WERI-Rb-1 (cell line): ENCODE results near the gene CCN6.
"Not testable (repeated sequence)": the region's sequence is repeated elsewhere in the genome, so short reads cannot be mapped to it uniquely, and the experiment has no call there.

Experiments used
- DNase-seq: peaks from one replicate; pipeline ENCODE4 v3.0.0-alpha.2; 2020
- H3K27ac ChIP-seq: fragments of 250-450 bp; sonication (Bioruptor Pico); 2 replicates; pipeline ENCODE4 v1.5.1; 2020; ENCODE audit warnings: mild to moderate bottlenecking, moderate library complexity
- H3K27me3 ChIP-seq: fragments of 250-450 bp; sonication (Bioruptor Pico); 2 replicates; pipeline ENCODE4 v1.5.1; 2021; ENCODE audit warnings: mild to moderate bottlenecking, low read depth, moderate library complexity; ENCODE audit not compliant: insufficient read depth, severe bottlenecking
- H3K36me3 ChIP-seq: fragments of 250-450 bp; sonication (Bioruptor Pico); 2 replicates; pipeline ENCODE4 v1.5.1; 2020; ENCODE audit warnings: mild to moderate bottlenecking, moderate library complexity
- H3K4me3 ChIP-seq: 2 replicates; pipeline ENCODE4 v1.5.1; 2011; ENCODE audit warnings: low read depth, mild to moderate bottlenecking, control low read depth, low read length
- H3K9me3 ChIP-seq: fragments of 250-450 bp; sonication (Bioruptor Pico); 2 replicates; pipeline ENCODE4 v1.5.1; 2021; ENCODE audit warnings: mild to moderate bottlenecking, moderate library complexity; ENCODE audit not compliant: severe bottlenecking
- TF ChIP-seq, protein P1 (sequence below): IDR thresholded peaks from 2 replicates; pipeline ENCODE4 v1.5.1; 2011; ENCODE audit warnings: low read depth, mild to moderate bottlenecking, control low read depth, inconsistent platforms, low read length

CCN6 gene

DNA sequence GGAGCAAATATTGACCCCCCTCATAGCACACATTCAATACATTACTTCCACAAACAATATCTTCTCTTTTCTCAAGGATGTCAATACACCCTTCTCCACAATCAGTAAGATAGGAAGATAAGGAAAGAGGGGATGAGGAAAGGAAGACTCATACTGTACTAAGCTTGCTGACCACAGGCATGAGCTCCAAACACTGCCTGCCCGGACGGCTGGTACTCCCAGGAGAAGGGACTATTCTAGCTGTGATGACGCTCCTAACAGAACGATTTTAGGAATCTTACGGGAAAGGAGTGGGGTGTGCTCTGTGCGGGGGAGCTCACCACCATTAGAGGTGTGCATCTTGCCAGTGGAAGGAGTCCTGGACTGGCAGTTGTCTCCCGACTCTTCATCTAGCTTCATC, 3.9 kb upstream of the CCN6 start:
- no peak for DNase-seq
- Histone ChIP-seq H3K9me3 (no peaks in the 10 kb centered on the region), H3K27me3 (no peaks in the 10 kb centered on the region), H3K36me3 (no peaks in the 10 kb centered on the region), H3K4me3 (no peak overlapping the region), H3K27ac (no peak overlapping the region)
- TF ChIP-seq, protein P1, sequence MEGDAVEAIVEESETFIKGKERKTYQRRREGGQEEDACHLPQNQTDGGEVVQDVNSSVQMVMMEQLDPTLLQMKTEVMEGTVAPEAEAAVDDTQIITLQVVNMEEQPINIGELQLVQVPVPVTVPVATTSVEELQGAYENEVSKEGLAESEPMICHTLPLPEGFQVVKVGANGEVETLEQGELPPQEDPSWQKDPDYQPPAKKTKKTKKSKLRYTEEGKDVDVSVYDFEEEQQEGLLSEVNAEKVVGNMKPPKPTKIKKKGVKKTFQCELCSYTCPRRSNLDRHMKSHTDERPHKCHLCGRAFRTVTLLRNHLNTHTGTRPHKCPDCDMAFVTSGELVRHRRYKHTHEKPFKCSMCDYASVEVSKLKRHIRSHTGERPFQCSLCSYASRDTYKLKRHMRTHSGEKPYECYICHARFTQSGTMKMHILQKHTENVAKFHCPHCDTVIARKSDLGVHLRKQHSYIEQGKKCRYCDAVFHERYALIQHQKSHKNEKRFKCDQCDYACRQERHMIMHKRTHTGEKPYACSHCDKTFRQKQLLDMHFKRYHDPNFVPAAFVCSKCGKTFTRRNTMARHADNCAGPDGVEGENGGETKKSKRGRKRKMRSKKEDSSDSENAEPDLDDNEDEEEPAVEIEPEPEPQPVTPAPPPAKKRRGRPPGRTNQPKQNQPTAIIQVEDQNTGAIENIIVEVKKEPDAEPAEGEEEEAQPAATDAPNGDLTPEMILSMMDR = no peak

DNA sequence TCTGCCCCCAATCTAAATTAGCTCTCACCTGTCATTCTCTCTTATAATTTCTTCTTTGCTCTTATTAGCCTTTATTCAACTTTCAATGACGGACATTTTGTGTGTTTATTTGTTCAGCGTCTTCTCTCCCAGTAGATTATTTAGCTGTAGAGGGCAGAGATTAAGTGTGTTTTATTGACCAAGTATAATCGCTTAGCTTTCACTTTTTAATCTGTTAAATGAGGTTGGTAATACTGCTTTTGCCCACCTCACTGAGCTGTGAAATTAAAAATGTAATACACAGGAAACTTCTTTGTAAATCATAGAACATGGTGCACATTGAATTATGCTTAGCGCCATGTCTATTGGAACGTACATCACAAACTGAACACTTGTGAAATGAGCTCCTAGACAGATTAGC, 3.5 kb upstream of the CCN6 start:
- no peaks in the 10 kb centered on the region for H3K27me3 ChIP-seq
- no peak overlapping the region for H3K27ac ChIP-seq
- no peaks in the 10 kb centered on the region for H3K9me3 ChIP-seq
- no peak for DNase-seq
- no peak overlapping the region for H3K4me3 ChIP-seq
- TF ChIP-seq, protein P1 = no peak
- H3K36me3 ChIP-seq = no peaks in the 10 kb centered on the region

GRCh38 chr6:112051251-112051740, 2.6 kb upstream of the CCN6 start:
- not testable (repeated sequence) for H3K27ac ChIP-seq, H3K36me3 ChIP-seq, H3K9me3 ChIP-seq, H3K4me3 ChIP-seq, DNase-seq, H3K27me3 ChIP-seq

- Histone ChIP-seq H3K27me3 (no peaks in the 10 kb centered on the region), H3K4me3 (no peak overlapping the region), H3K9me3 (no peaks in the 10 kb centered on the region), H3K27ac (no peak overlapping the region), H3K36me3 (no peaks in the 10 kb centered on the region)
- no peak for DNase-seq
- TF ChIP-seq, protein P1 = no peak
Measured at GRCh38 chr6:112054555-112055190, 769 bp downstream of the CCN6 start.

DNA sequence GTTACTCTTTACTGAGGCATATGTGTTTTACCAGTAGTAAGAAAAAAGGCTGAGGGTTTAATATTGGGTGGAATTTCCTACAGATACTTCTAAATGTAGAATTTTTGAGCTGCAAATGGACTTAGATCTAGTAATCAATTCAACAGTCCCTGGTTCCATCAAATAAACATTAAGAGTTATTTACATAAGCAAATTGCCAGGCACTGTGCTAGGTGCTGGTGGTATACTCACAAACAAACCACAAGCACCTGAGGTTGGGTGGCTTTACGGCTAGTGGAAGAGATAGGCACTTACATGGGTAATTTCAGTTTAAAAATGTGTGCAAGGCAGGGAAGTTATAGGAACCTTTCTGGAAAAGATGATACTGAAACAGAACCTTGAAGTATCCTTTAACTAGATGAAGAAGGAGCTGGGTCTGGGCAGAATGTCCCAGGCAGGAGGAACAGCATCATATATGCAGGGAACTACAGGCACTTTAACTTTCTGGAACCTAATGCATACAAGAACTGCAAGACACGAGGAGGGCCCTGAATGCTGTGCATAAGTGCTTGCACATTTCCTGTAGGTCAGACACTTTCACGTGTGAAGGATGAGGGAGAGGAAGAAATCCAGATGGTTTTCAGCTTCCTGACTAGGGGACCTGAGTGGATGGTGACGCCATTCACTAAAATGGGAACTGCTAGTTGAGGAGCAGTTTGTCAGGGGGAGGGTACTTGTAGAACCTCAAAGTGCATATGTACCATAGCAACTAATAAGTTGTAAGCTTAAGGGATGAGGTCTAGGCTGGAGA, 4.5 kb downstream of the CCN6 start:
- no peak overlapping the region for H3K27ac ChIP-seq
- no peaks in the 10 kb centered on the region for H3K36me3 ChIP-seq
- no peaks in the 10 kb centered on the region for H3K9me3 ChIP-seq
- TF ChIP-seq, protein P1 = no peak
- H3K27me3 ChIP-seq = no peaks in the 10 kb centered on the region
- H3K4me3 ChIP-seq = no peak overlapping the region
- no peak for DNase-seq

DNA sequence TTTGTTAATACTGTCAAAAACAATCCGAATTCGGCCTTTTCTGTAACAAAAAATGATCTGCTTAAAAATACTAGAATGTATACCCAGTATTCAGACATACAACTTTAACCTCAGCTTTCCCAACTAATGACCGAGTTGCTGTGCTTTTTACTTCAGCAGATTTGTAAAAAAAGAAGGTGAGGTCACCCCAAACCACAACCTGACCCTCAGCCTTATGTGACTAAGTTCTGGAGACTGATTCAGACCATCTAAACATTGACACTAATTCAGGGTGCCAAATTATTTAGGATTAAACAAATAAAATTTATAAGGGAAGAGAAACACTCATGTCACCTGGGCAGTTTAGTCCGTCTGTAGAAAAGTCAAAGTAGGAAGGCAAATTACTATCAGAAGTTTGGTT, 7.7 kb downstream of the CCN6 start:
- TF ChIP-seq, protein P1 = no peak
- Histone ChIP-seq H3K27ac (no peak overlapping the region), H3K9me3 (no peaks in the 10 kb centered on the region), H3K4me3 (no peak overlapping the region), H3K27me3 (no peaks in the 10 kb centered on the region), H3K36me3 (no peaks in the 10 kb centered on the region)
- DNase-seq = no peak
